ENCODE results near the gene KLHL11.

DNA sequence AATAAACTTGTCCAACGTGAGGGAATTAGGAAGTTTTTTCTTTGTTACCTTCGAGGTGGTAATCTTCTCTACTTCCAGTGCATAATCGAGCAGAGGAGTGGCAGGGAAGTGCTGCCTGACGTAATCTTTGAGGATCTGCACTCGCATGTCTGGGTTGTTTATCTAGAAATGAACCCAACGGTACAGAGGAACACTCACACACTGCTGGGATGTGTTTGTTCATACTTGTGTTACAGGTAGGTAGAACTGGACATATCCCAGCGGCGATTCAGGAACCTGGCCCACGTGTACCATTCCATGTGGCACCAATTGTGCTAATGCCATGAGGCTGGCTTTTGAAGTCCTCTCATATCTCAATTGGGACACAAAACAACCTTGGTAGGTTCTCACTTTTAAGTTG is 4.2 kb upstream of the KLHL11 start:
- TF ChIP-seq, protein P1, sequence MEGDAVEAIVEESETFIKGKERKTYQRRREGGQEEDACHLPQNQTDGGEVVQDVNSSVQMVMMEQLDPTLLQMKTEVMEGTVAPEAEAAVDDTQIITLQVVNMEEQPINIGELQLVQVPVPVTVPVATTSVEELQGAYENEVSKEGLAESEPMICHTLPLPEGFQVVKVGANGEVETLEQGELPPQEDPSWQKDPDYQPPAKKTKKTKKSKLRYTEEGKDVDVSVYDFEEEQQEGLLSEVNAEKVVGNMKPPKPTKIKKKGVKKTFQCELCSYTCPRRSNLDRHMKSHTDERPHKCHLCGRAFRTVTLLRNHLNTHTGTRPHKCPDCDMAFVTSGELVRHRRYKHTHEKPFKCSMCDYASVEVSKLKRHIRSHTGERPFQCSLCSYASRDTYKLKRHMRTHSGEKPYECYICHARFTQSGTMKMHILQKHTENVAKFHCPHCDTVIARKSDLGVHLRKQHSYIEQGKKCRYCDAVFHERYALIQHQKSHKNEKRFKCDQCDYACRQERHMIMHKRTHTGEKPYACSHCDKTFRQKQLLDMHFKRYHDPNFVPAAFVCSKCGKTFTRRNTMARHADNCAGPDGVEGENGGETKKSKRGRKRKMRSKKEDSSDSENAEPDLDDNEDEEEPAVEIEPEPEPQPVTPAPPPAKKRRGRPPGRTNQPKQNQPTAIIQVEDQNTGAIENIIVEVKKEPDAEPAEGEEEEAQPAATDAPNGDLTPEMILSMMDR (IDR thresholded peaks at IDR 0.05), result no peak
- TF ChIP-seq POLR2A (IDR thresholded peaks at IDR 0.05), result no peak
